HG03159 (cell line): Measurements from ENCODE around the gene LBR.

Experiments used
- ATAC-seq: cut with Tn5 transposase; IDR thresholded peaks from one replicate; pipeline ENCODE4 v1.9.1; 2021; ENCODE audit warnings: mild to moderate bottlenecking, moderate library complexity; ENCODE audit not compliant: unreplicated experiment

LBR gene

DNA sequence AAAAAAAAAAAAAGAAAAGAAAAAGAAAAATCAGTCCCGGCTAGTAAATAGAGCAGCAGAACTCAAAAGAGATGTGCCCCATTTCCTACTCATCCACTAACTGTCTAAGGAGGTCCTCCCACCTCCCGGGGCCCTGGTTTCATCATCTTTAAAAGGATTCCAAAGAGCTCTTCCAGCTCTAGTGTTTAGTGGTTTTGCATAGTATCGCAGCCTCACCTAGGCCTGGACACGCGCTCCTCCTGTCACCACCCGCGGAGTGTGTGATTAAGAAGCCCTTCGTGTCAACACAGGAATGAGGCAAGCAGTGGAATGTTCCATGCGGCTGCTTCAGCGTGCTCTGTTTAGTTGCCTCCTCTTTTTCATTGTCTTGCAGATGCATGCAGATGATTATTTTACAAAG, 49.0 kb downstream of the LBR start:
- ATAC-seq = no peak

- ATAC-seq = no peak
These were observed 52.8 kb downstream of the LBR start for GRCh38 chr1:225374996-225375395.

DNA sequence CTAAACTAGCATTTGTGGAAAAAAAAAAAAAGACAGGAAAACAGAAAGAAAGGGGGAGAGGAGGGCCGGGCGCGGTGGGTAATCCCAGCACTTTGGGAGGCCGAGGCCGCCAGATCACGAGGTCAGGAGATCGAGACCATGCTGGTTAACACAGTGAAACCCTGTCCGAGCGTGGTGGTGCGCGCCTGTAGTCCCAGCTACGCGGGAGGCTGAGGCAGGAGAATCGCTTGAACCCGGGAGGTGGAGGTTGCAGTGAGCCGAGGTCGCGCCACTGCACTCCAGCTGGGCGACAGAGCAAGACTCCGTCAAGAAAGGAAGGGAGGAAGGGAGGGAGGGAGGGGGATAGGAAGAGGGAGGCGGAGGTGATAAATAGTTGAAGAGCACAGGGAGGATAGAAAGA, 54.7 kb downstream of the LBR start:
- no peak for ATAC-seq

DNA sequence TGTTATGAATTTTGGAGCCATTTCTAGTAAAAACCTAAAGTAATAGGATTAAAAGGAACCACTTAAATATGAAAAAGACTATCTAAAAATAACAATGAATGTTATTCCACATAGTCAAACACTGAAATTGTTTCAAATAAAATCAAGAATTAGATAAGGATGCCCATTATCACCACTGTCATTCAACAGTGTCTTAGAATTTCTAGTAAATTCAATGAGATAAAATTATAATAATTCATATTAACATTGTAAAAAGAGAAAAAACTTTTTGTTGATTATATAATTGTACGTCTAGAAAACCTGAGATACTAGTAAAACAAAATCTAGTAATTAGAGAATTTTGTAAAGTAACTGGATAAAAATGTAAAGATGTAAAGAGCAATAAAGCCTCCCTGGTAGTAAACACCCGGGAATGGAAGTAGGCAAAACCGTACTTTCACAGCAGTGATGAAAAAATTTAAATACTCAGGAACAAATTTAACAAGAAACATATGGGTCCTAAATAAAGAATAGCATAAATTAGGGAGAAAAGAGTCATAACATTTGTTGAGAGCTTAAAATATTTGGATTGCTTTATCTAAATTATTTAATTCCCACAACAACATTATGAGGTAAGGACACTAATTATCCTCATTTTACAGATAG, 56.4 kb downstream of the LBR start:
- ATAC-seq = no peak

DNA sequence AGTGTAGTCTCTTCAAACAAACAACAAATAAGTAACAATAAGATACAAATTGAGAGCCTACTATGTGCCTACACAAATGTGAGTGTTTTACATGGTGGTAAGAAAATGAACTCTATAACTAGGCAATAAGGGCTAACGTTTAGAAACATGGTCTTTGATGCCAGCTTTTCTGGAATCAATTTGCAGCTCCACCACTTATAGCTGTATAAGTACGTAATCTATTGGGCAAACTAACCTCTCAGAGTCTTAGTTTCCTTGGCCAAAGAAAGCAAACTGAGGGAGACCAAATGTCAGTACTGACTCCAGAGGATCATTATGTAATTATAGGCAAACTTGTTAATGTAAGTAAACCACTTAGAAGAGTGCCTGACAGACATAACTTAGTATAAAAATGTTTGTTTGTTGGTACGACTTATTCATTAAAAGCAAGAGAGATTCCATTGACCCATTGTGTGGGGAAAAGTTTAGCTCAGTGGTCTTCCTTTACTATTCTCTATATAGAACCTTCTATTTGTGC, 59.7 kb downstream of the LBR start:
- ATAC-seq = no peak

DNA sequence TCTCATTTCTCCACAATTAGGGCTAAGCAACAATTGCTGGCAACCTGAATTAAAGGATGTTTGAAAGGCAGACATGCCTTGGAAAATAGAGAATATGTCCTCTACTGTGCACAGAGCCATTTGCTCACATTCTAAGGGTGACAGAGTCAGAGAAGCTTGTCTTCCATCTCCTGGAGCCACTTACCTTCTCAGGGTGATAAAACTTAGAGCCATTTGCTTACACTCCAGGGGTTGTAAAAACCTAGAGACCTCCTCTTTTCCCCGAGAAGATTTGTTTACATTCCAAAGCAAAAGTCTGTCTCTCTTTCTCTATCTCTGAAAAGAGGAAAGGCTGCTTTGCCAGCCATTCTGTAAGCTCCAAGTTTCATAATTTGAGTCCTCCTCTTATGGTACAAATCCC, 61.3 kb downstream of the LBR start:
- no peak for ATAC-seq

- ATAC-seq = no peak
These were observed 61.8 kb downstream of the LBR start for GRCh38 chr1:225366018-225366417.

DNA sequence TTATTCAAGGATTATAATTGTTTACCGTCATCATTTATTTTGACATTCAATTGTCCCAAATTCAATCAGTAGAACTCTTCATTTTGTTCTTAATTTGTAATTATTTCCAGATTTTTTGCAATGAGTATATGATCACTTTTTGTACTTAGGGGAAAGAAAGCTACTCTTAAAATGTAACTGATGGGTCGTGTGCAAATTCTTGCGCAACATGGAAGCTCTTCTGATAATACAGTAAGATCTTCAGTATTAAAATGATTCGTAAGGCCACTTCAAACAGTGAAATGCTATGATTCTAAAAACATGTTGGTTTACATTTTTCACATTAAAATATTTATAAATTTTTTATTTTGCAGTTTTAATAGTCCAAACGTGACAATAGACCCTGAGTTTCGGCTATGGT, 63.4 kb downstream of the LBR start:
- no peak for ATAC-seq

DNA sequence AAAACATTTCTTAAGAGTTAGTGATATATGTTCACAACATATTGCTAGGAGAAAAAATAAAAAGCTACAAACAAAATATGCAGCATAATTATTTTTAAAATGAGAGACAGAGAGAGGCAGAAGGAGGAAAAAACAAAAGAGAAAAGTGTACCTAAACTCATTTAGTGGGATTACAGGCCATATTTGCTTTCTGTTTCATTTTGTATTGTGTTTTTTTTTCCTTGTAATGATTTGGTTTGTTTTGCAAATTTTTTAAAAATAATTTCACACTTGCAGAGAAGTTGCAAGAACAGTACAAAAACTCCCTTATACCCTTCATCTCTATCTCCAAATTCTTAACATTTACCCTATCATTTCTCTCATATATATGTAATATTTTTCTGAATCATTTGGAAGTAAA, 65.0 kb downstream of the LBR start:
- no peak for ATAC-seq

- ATAC-seq = no peak
These were observed 66.7 kb downstream of the LBR start for GRCh38 chr1:225361176-225361575.

DNA sequence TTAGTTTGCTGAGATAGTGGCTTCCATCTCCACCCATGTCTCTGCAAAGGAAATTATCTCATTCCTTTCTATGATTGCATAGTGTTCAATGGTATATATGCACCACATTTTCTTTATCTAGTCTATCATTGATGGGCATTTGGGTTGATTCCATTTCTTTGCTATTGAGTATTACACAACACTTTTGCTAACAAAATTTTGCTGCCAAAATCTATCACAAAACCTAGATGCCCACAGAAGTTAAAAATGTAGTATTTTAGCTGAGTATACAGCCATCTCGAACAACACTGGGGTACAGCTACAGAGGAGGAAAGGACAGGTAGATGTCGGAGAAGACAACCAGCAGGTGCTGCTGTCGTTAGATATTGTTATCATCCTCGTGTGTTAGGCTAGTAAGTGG, 67.7 kb downstream of the LBR start:
- ATAC-seq = no peak

GRCh38 chr1:225355863-225356262, 72.0 kb downstream of the LBR start:
- no peak for ATAC-seq

- no peak for ATAC-seq
These were observed 72.9 kb downstream of the LBR start for GRCh38 chr1:225354906-225355305.
